IMR-90 (cell line): ENCODE results near the gene PLXNB3. TPM values are rescaled to one million over a fixed set of nuclear protein-coding genes. Genes with fewer than 3 reads are reported as not detected.

Experiments used
- ATAC-seq: fragments of 200-7000 bp; cut with Tn5 transposase; 2 replicates; pipeline ENCODE4 v1.9.1; 2020; ENCODE audit warnings: low read depth, mild to moderate bottlenecking, moderate library complexity
- BruUV-seq: library from RNA; stranded (reverse); fragments of 400-500 nt; replicated peaks from 2 replicates; lab custom pipeline; 2021; lab: Mats Ljungman, UMichigan
- CTCF ChIA-PET: fragments of 300-600 bp; formaldehyde crosslinking; extraction: SDS; loops from one replicate; lab custom pipeline; 2021; ENCODE audit warnings: antibody characterized with exemption; lab: Yijun Ruan, JAX
- POLR2A ChIA-PET: fragments of 300-600 bp; sonication (Branson Sonifier 250); formaldehyde crosslinking; loops from one replicate; lab custom pipeline; 2022; ENCODE audit warnings: antibody characterized with exemption; ENCODE audit not compliant: unreplicated experiment; lab: Charles Lee
- DNase-seq: peaks from one replicate; pipeline ENCODE4 v3.0.0; 2013
- H2AFZ ChIP-seq: replicated peaks from 2 replicates; pipeline ENCODE3; 2013; ENCODE audit warnings: low read length, mild to moderate bottlenecking; ENCODE audit not compliant: poor library complexity
- H2AK5ac ChIP-seq: 2 replicates; pipeline ENCODE4 v1.6.1; 2013; ENCODE audit warnings: low read depth, low read length, inconsistent platforms
- H2AK9ac ChIP-seq: replicated peaks from 2 replicates; pipeline ENCODE3; 2013; ENCODE audit warnings: mild to moderate bottlenecking, low read depth, low read length, moderate library complexity; ENCODE audit not compliant: poor library complexity
- H2BK120ac ChIP-seq: 2 replicates; pipeline ENCODE4 v1.6.1; 2013; ENCODE audit warnings: low read depth, low read length, inconsistent platforms
- H2BK15ac ChIP-seq: 3 replicates; pipeline ENCODE4 v1.6.1; 2013; ENCODE audit warnings: low read depth, low read length, inconsistent platforms
- H2BK20ac ChIP-seq: 2 replicates; pipeline ENCODE4 v1.6.1; 2013; ENCODE audit warnings: low read depth, mild to moderate bottlenecking, inconsistent platforms, low read length, moderate library complexity
- H2BK5ac ChIP-seq: 2 replicates; pipeline ENCODE4 v1.6.1; 2013; ENCODE audit warnings: mild to moderate bottlenecking, low read depth, low read length, inconsistent platforms; ENCODE audit not compliant: poor library complexity, severe bottlenecking
- H3K14ac ChIP-seq: replicated peaks from 2 replicates; pipeline ENCODE4 v1.6.1; 2013; ENCODE audit warnings: low read depth, low read length, inconsistent platforms
- H3K18ac ChIP-seq: 2 replicates; pipeline ENCODE4 v1.6.1; 2013; ENCODE audit warnings: low read depth, low read length, control low read depth
- H3K23ac ChIP-seq: 2 replicates; pipeline ENCODE4 v1.6.1; 2013; ENCODE audit warnings: low read depth, low read length, inconsistent platforms
- H3K27ac ChIP-seq: 2 replicates; pipeline ENCODE4 v1.5.1; 2013; ENCODE audit warnings: mild to moderate bottlenecking, control low read depth, low read length; ENCODE audit not compliant: insufficient read depth
- H3K27me3 ChIP-seq: 2 replicates; pipeline ENCODE4 v1.6.1; 2013; ENCODE audit warnings: low read length; ENCODE audit not compliant: control insufficient read depth, insufficient read depth
- H3K36me3 ChIP-seq: 2 replicates; pipeline ENCODE4 v1.6.1; 2013; ENCODE audit warnings: low read length, mixed read lengths; ENCODE audit not compliant: control insufficient read depth, insufficient read depth
- H3K4ac ChIP-seq: 2 replicates; pipeline ENCODE4 v1.6.1; 2013; ENCODE audit warnings: low read depth, low read length, inconsistent platforms
- H3K4me1 ChIP-seq: 2 replicates; pipeline ENCODE4 v1.6.1; 2013; ENCODE audit warnings: low read length, mixed read lengths; ENCODE audit not compliant: control insufficient read depth, insufficient read depth
- H3K4me2 ChIP-seq: 2 replicates; pipeline ENCODE4 v1.6.1; 2013; ENCODE audit warnings: low read depth, mild to moderate bottlenecking, control low read depth, low read length, moderate library complexity
- H3K4me3 ChIP-seq: 2 replicates; pipeline ENCODE4 v1.5.1; 2013; ENCODE audit warnings: low read depth, mild to moderate bottlenecking, control low read depth, low read length, moderate library complexity; ENCODE audit not compliant: insufficient read depth
- H3K56ac ChIP-seq: 2 replicates; pipeline ENCODE4 v1.6.1; 2013; ENCODE audit warnings: low read length, inconsistent platforms; ENCODE audit not compliant: insufficient read depth; ENCODE audit errors: extremely low read depth
- H3K79me1 ChIP-seq, 2 experiments: 2 replicates each; pipeline ENCODE4 v1.6.1; 2013; ENCODE audit warnings: low read length in 2 of 2, inconsistent platforms in 1 of 2, low read depth in 1 of 2
- H3K9ac ChIP-seq: 2 replicates; pipeline ENCODE4 v1.6.1; 2013; ENCODE audit warnings: low read depth, low read length, control low read depth
- H3K9me1 ChIP-seq: 2 replicates; pipeline ENCODE4 v1.6.1; 2013; ENCODE audit warnings: low read length, inconsistent platforms; ENCODE audit not compliant: insufficient read depth
- H3K9me3 ChIP-seq: 2 replicates; pipeline ENCODE4 v1.6.1; 2013; ENCODE audit warnings: low read length; ENCODE audit not compliant: control insufficient read depth, insufficient read depth
- H4K20me1 ChIP-seq: 2 replicates; pipeline ENCODE4 v1.6.1; 2013; ENCODE audit warnings: low read length, inconsistent platforms; ENCODE audit not compliant: insufficient read depth
- H4K5ac ChIP-seq: 2 replicates; pipeline ENCODE4 v1.6.1; 2013; ENCODE audit warnings: mild to moderate bottlenecking, low read depth, low read length, control low read depth
- H4K8ac ChIP-seq, 2 experiments: 2 replicates each; pipeline ENCODE4 v1.6.1; 2013; ENCODE audit warnings: low read depth in 2 of 2, low read length in 2 of 2, control low read depth in 1 of 2, inconsistent platforms in 1 of 2
- H4K91ac ChIP-seq: 2 replicates; pipeline ENCODE4 v1.6.1; 2013; ENCODE audit warnings: low read depth, low read length, inconsistent platforms; ENCODE audit not compliant: insufficient read depth
- CEBPB ChIP-seq: IDR thresholded peaks from 2 replicates; pipeline ENCODE4 v1.6.1; 2012; ENCODE audit warnings: low read depth, low read length, improper control_type of control experiment
- FOS ChIP-seq: fragments of 150-350 bp; IDR thresholded peaks from 2 replicates; pipeline ENCODE4 v1.6.1; 2016; ENCODE audit warnings: low read depth, low read length
- MAFK ChIP-seq: IDR thresholded peaks from 2 replicates; pipeline ENCODE4 v1.6.1; 2012; ENCODE audit warnings: low read depth, low read length, improper control_type of control experiment
- MXI1 ChIP-seq: IDR thresholded peaks from 2 replicates; pipeline ENCODE4 v1.6.1; 2012; ENCODE audit warnings: low read depth, mild to moderate bottlenecking, low read length, moderate library complexity, borderline replicate concordance
- NFE2L2 ChIP-seq: fragments of 150-350 bp; IDR thresholded peaks from 2 replicates; pipeline ENCODE4 v1.6.1; 2016; ENCODE audit warnings: low read depth, mild to moderate bottlenecking, low read length
- POLR2A ChIP-seq: IDR thresholded peaks from 2 replicates; pipeline ENCODE4 v1.6.1; 2012; ENCODE audit warnings: mild to moderate bottlenecking, low read depth, low read length
- RCOR1 ChIP-seq: IDR thresholded peaks from 2 replicates; pipeline ENCODE4 v1.6.1; 2012; ENCODE audit warnings: mild to moderate bottlenecking, low read length, improper control_type of control experiment; ENCODE audit not compliant: insufficient replicate concordance
- RFX5 ChIP-seq: IDR thresholded peaks from 2 replicates; pipeline ENCODE4 v1.8.0; 2012; ENCODE audit warnings: low read depth, mild to moderate bottlenecking, low read length, moderate library complexity
- WGBS, 2 experiments: methylation state at CpG; one replicate each; pipeline versions ENCODE4 v1.1.5 to v1.1.7; 2013; ENCODE audit warnings: missing lambda C conversion rate in 2 of 2; ENCODE audit not compliant: insufficient read length in 1 of 2; ENCODE audit errors: extremely low coverage in 2 of 2; 5-methylcytosine and 5-hydroxymethylcytosine counted together
- dilution Hi-C: fragments of 300-500 bp; cut with HindIII; formaldehyde crosslinking; loops from one replicate; pipeline ENCODE4 v1.14.3; 2018; ENCODE audit warnings: low sequenced_read_pairs; ENCODE audit not compliant: unreplicated experiment
- in situ Hi-C: fragments of 300-500 bp; cut with MboI; formaldehyde crosslinking; loops from 3 replicates; pipeline ENCODE4 v1.14.3; 2019; ENCODE audit warnings: low sequenced_read_pairs, inconsistent platforms, mixed read lengths
- intact Hi-C: fragments of 100-400 bp; cut with micrococcal nuclease; formaldehyde crosslinking; loops from 2 replicates; pipeline ENCODE4 v1.10.0; 2022
- polyA plus RNA-seq, 3 experiments: library from polyadenylated mRNA; depleted of rRNA; stranded (reverse); fragments of >200 nt; gene quantifications; 2 replicates each; pipeline ENCODE4 v1.2.3, GENCODE V29; 2012; ENCODE audit warnings: low replicate concordance in 1 of 3
- total RNA-seq: library from RNA; depleted of rRNA; stranded (reverse); fragments of >200 nt; gene quantifications from 2 replicates; pipeline ENCODE4 v1.2.3, GENCODE V29; 2012
- TF ChIP-seq, protein P1 (sequence below): conservative IDR thresholded peaks from 2 replicates; pipeline ENCODE4 v1.5.1; 2012; ENCODE audit warnings: mild to moderate bottlenecking, low read depth, low read length, improper control_type of control experiment
- TF ChIP-seq, protein P2 (sequence below): fragments of 150-350 bp; IDR thresholded peaks from 2 replicates; pipeline ENCODE4 v1.6.1; 2017; ENCODE audit warnings: mild to moderate bottlenecking, antibody characterized with exemption, low read length, low read depth

PLXNB3 gene
- total and polyA plus RNA-seq, 2 of the 4 experiments (the other 2 are of a cell fraction): 0.36 to 22.3 TPM

DNA sequence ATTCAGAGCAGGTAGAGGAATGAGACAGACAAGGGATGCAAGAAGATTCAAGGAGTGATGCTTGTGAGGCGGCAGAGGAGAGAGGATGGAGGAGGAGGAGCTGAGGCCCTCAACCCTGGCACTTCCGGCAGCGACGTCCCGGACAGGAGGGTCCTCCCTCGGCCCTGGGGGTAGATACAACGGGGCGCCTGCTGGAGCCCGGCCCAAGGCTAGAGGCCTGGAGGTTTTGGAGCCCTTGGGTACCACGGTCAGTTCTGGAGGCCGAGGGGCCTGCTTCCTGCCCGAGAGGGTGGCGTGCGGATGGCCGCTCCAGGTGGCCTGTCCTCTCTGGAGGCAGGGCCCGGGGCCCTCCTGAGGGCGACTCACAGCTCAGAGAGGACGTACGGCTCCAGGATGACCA is 43.9 kb downstream of the PLXNB3 start:
- peaks cover 10% of the 10 kb centered on the region for H3K9me3 ChIP-seq
- no peak overlapping the region for H3K18ac ChIP-seq
- H4K20me1 ChIP-seq: no peaks in the 10 kb centered on the region
- H3K4ac ChIP-seq: no peak overlapping the region
- no peak overlapping the region for H2BK15ac ChIP-seq
- no peak overlapping the region for H3K4me3 ChIP-seq
- H3K4me1 ChIP-seq: no peaks in the 10 kb centered on the region
- H2BK120ac ChIP-seq: no peak overlapping the region
- H4K8ac ChIP-seq: no peak overlapping the region
- BruUV-seq: no TSS peak
- no peak overlapping the region for H2BK20ac ChIP-seq
- H3K36me3 ChIP-seq: no peaks in the 10 kb centered on the region
- H4K91ac ChIP-seq: no peak overlapping the region
- no peak overlapping the region for H3K9ac ChIP-seq
- H2AK5ac ChIP-seq: no peak overlapping the region
- H2AK9ac ChIP-seq: no peak overlapping the region
- H3K14ac ChIP-seq: no peak overlapping the region
- no peak overlapping the region for H3K23ac ChIP-seq
- CTCF ChIA-PET: no interaction called here
- POLR2A ChIA-PET: no interaction called here
- no peak overlapping the region for H3K56ac ChIP-seq
- in situ Hi-C loops: no loop called here
- H3K4me2 ChIP-seq: no peak overlapping the region
- intact Hi-C loops: no loop called here
- TF ChIP-seq FOS (no peak), NFE2L2 (no peak), RCOR1 (no peak), CEBPB (no peak), RFX5 (no peak), MAFK (no peak), MXI1 (no peak), POLR2A (no peak)
- TF ChIP-seq, protein P1, sequence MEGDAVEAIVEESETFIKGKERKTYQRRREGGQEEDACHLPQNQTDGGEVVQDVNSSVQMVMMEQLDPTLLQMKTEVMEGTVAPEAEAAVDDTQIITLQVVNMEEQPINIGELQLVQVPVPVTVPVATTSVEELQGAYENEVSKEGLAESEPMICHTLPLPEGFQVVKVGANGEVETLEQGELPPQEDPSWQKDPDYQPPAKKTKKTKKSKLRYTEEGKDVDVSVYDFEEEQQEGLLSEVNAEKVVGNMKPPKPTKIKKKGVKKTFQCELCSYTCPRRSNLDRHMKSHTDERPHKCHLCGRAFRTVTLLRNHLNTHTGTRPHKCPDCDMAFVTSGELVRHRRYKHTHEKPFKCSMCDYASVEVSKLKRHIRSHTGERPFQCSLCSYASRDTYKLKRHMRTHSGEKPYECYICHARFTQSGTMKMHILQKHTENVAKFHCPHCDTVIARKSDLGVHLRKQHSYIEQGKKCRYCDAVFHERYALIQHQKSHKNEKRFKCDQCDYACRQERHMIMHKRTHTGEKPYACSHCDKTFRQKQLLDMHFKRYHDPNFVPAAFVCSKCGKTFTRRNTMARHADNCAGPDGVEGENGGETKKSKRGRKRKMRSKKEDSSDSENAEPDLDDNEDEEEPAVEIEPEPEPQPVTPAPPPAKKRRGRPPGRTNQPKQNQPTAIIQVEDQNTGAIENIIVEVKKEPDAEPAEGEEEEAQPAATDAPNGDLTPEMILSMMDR: no peak
- TF ChIP-seq, protein P2, sequence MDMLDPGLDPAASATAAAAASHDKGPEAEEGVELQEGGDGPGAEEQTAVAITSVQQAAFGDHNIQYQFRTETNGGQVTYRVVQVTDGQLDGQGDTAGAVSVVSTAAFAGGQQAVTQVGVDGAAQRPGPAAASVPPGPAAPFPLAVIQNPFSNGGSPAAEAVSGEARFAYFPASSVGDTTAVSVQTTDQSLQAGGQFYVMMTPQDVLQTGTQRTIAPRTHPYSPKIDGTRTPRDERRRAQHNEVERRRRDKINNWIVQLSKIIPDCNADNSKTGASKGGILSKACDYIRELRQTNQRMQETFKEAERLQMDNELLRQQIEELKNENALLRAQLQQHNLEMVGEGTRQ: no peak
- no peak for ATAC-seq
- WGBS, 2 experiments: 96% methylated on average over 6 of the region's 19 CpGs; no CpG with 5 or more reads in 1 of the 2 experiments
- dilution Hi-C loops: no loop called here
- no peak overlapping the region for H3K27ac ChIP-seq
- no peak for DNase-seq
- H2AFZ ChIP-seq: no peak overlapping the region
- H4K5ac ChIP-seq: no peak overlapping the region
- H3K9me1 ChIP-seq: no peaks in the 10 kb centered on the region
- no peak overlapping the region for H2BK5ac ChIP-seq
- H3K79me1 ChIP-seq: no peaks in the 10 kb centered on the region
- peaks cover 9% of the 10 kb centered on the region for H3K27me3 ChIP-seq
